GM12801 (cell line): ENCODE results near the gene TNFRSF1A.

Experiments
- CTCF ChIP-seq: IDR thresholded peaks from one replicate; pipeline ENCODE4 v1.5.1; 2011; ENCODE audit warnings: control low read depth; ENCODE audit not compliant: insufficient read length; ENCODE audit errors: extremely low read depth

TNFRSF1A gene

GRCh38 chr12:6321905-6322304 is 20.0 kb downstream of the TNFRSF1A start:
- no peak for TF ChIP-seq CTCF

GRCh38 chr12:6319446-6319845 is 22.4 kb downstream of the TNFRSF1A start:
- no peak for TF ChIP-seq CTCF

- TF ChIP-seq CTCF: no peak
Measured at GRCh38 chr12:6318440-6318879, 23.4 kb downstream of the TNFRSF1A start.

- TF ChIP-seq CTCF: no peak
Measured at GRCh38 chr12:6317693-6318439, 24.0 kb downstream of the TNFRSF1A start.

- no peak for TF ChIP-seq CTCF
Measured at GRCh38 chr12:6316921-6317692, 24.8 kb downstream of the TNFRSF1A start.

- no peak for TF ChIP-seq CTCF
Measured at GRCh38 chr12:6315704-6316597, 25.9 kb downstream of the TNFRSF1A start.

GRCh38 chr12:6315184-6315583 is 26.7 kb downstream of the TNFRSF1A start:
- TF ChIP-seq CTCF: no peak
